CD4-positive, CD25-positive, alpha-beta regulatory T cell (primary cell): ENCODE measurements around the gene NOX3. TPM values are rescaled to one million over a fixed set of nuclear protein-coding genes. Genes with fewer than 3 reads are reported as not detected.

Source experiments
- ATAC-seq, 2 donors: fragments of 150-1000 bp; cut with Tn5 transposase; one replicate each; pipeline ENCODE4 v1.10.0; 2021; ENCODE audit warnings: low read depth in 2 of 2, moderate number of reproducible peaks in 2 of 2, moderate library complexity in 1 of 2
- DNase-seq, 3 donors: peaks; one replicate each; pipeline versions ENCODE4 v3.0.0 to v3.0.0-alpha.2; 2012 to 2022; ENCODE audit warnings: mixed read lengths in 1 of 3
- H3K27ac ChIP-seq: one replicate; pipeline ENCODE4 v1.7.0; 2013; ENCODE audit warnings: mild to moderate bottlenecking, low read length; ENCODE audit not compliant: insufficient read depth, poor library complexity, severe bottlenecking
- H3K27me3 ChIP-seq: one replicate; pipeline ENCODE4 v1.7.0; 2013; ENCODE audit warnings: low read length; ENCODE audit not compliant: control insufficient read depth, insufficient read depth
- H3K36me3 ChIP-seq: one replicate; pipeline ENCODE4 v1.7.0; 2013; ENCODE audit warnings: mild to moderate bottlenecking, low read length, moderate library complexity; ENCODE audit not compliant: control insufficient read depth, insufficient read depth
- H3K4me1 ChIP-seq: 2 replicates; pipeline ENCODE4 v1.7.0; 2013; ENCODE audit warnings: mild to moderate bottlenecking, low read length; ENCODE audit not compliant: insufficient read depth, control insufficient read depth, poor library complexity, severe bottlenecking
- H3K4me3 ChIP-seq: one replicate; pipeline ENCODE4 v1.7.0; 2013; ENCODE audit warnings: low read depth, mild to moderate bottlenecking, low read length, moderate library complexity
- H3K9me3 ChIP-seq, 2 experiments: 1 replicate in 1 of 2; 2 replicates in 1 of 2; pipeline ENCODE4 v1.7.0; 2013; ENCODE audit warnings: low read length in 2 of 2, mild to moderate bottlenecking in 1 of 2, moderate library complexity in 1 of 2; ENCODE audit not compliant: control insufficient read depth in 2 of 2
- H3K27ac Mint-ChIP-seq, 3 donors: one replicate each; pipeline ENCODE4 v1.8.0; 2020 to 2022; ENCODE audit warnings: mild to moderate bottlenecking in 3 of 3, mixed read lengths in 3 of 3, moderate library complexity in 2 of 3
- H3K27me3 Mint-ChIP-seq: one replicate; pipeline ENCODE4 v1.8.0; 2022; ENCODE audit warnings: mild to moderate bottlenecking, mixed read lengths
- H3K36me3 Mint-ChIP-seq: one replicate; pipeline ENCODE4 v1.8.0; 2020; ENCODE audit warnings: mixed read lengths
- H3K4me1 Mint-ChIP-seq, 4 donors: one replicate each; pipeline ENCODE4 v1.8.0; 2020 to 2022; ENCODE audit warnings: mixed read lengths in 4 of 4, mild to moderate bottlenecking in 1 of 4
- H3K4me3 Mint-ChIP-seq, 4 donors: one replicate each; pipeline ENCODE4 v1.8.0; 2020 to 2022; ENCODE audit warnings: mild to moderate bottlenecking in 4 of 4, mixed read lengths in 4 of 4, moderate library complexity in 3 of 4
- H3K9me3 Mint-ChIP-seq, 7 donors: one replicate each; pipeline ENCODE4 v1.8.0; 2020 to 2022; ENCODE audit warnings: mixed read lengths in 7 of 7, mild to moderate bottlenecking in 3 of 7, moderate library complexity in 2 of 7
- polyA plus RNA-seq, 4 donors: library from polyadenylated mRNA; unstranded; fragments of 300-500 nt; fragmentation: Illumina TruSeq; gene quantifications; one replicate each; pipeline ENCODE4 v1.2.3, GENCODE V29; 2021
- total RNA-seq: library from RNA; stranded (reverse); gene quantifications from one replicate; pipeline ENCODE4 v1.2.3, GENCODE V29; 2022

NOX3 gene
- total and polyA plus RNA-seq, 5 donors from 2014 or later, result not detected

DNA sequence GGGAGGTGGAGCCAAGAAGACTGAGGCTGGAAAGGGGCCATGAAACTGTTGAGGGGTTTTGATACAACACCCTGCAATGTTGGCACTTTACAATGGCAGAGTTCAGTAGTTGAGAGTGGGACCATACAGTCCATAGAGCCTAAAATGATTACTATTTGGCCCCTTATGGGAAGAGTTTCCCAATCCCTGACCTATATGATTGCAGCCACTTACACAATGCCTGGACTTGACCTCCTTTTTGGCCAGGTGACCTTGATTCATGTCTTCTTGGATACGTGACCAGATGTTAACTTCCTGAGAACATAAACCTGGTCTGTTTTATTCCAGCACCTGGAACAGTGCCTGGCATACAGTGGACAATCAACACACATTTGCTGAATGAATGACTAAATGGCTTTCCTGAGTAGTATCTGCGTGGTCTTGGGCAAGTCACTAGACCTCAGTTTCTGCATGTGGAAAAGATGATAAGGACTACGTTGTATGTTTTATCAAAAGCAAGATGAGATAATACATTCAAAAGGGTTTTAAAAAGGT is 58.4 kb downstream of the NOX3 start:
- H3K36me3 Mint-ChIP-seq, result no peaks in the 10 kb centered on the region
- no peaks in the 10 kb centered on the region for H3K27me3 ChIP-seq
- no peak overlapping the region for H3K27ac ChIP-seq
- H3K36me3 ChIP-seq, result no peaks in the 10 kb centered on the region
- no peak overlapping the region for H3K4me3 Mint-ChIP-seq
- no peaks in the 10 kb centered on the region for H3K9me3 ChIP-seq
- H3K27me3 Mint-ChIP-seq, result peaks cover 10% of the 10 kb centered on the region
- H3K4me3 ChIP-seq, result no peak overlapping the region
- DNase-seq, result no peak
- peaks cover 0 to 5% (median 0%) of the 10 kb centered on the region in 7 donors for H3K9me3 Mint-ChIP-seq
- H3K27ac Mint-ChIP-seq, result no peak overlapping the region
- ATAC-seq, result no peak
- no peaks in the 10 kb centered on the region for H3K4me1 Mint-ChIP-seq
- H3K4me1 ChIP-seq, result no peaks in the 10 kb centered on the region

DNA sequence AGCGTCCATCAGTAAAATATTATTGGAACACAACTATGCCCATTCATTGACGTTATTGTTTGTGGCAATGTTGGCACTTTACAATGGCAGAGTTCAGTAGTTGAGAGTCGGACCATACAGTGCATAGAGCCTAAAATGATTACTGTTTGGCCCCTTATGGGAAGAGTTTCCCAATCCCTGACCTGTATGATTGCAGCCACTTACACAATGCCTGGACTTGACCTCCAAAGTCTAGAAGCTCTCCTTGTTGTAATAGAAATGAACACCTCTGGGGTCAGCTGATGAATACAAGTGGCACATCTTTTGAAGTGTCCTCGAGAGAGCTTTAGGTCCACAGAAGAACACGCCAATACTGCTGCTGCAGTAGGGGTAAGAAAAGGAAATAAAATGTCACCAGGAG is 59.0 kb downstream of the NOX3 start:
- no peaks in the 10 kb centered on the region for H3K36me3 Mint-ChIP-seq
- DNase-seq, result no peak
- ATAC-seq, result no peak
- Histone ChIP-seq H3K9me3 (no peaks in the 10 kb centered on the region), H3K4me1 (no peaks in the 10 kb centered on the region), H3K27ac (no peak overlapping the region), H3K4me3 (no peak overlapping the region), H3K27me3 (no peaks in the 10 kb centered on the region), H3K36me3 (no peaks in the 10 kb centered on the region)
- H3K9me3 Mint-ChIP-seq, result peaks cover 0 to 5% (median 0%) of the 10 kb centered on the region in 7 donors
- H3K27me3 Mint-ChIP-seq, result peaks cover 10% of the 10 kb centered on the region
- no peaks in the 10 kb centered on the region for H3K4me1 Mint-ChIP-seq
- H3K27ac Mint-ChIP-seq, result no peak overlapping the region
- H3K4me3 Mint-ChIP-seq, result no peak overlapping the region

DNA sequence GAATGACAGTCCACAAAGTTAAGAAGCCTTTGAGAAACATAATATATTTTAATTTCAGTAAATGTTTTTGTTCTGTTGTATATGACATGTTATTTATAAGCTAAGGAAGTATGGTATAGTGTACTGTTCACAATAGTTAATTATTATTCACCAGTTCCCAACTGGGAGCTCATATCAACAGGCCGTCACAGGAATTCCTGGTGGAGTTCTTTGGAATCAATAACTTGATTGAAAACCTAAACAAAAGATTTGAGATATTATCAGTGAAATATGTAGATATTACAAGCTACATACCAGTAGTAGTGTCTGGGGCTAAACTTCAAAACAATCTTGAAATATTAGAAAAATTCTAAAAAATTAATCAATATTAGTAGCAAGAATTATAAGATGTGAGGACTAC is 60.3 kb downstream of the NOX3 start:
- no peak overlapping the region for H3K27ac Mint-ChIP-seq
- H3K27me3 Mint-ChIP-seq, result peaks cover 10% of the 10 kb centered on the region
- DNase-seq, result no peak
- H3K36me3 Mint-ChIP-seq, result no peaks in the 10 kb centered on the region
- no peaks in the 10 kb centered on the region for H3K9me3 ChIP-seq
- no peaks in the 10 kb centered on the region for H3K4me1 Mint-ChIP-seq
- H3K36me3 ChIP-seq, result no peaks in the 10 kb centered on the region
- no peak for ATAC-seq
- H3K4me3 Mint-ChIP-seq, result no peak overlapping the region
- H3K4me3 ChIP-seq, result no peak overlapping the region
- no peaks in the 10 kb centered on the region for H3K27me3 ChIP-seq
- no peak overlapping the region for H3K27ac ChIP-seq
- no peaks in the 10 kb centered on the region for H3K4me1 ChIP-seq
- H3K9me3 Mint-ChIP-seq, result peaks cover 0 to 5% (median 0%) of the 10 kb centered on the region in 7 donors

DNA sequence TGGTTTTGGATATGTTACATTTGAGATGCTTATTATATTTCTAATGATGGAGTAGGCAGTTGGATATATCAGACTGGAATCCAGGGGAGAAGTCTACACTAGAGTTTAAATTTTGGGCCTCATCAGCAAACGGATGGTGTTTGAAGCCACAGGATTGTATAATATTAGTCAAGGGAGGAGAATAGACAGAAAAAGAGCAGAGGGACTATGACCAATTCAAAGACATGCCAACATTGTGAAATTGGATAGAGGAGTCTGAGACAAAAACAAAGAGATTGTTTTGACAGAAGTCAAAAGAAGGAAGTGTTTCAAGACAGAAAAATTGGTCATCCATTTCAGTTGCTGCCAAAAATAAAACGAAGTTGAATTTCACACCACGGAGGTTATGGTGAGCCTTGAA is 66.5 kb downstream of the NOX3 start:
- H3K9me3 Mint-ChIP-seq, result peaks cover 0 to 11% (median 0%) of the 10 kb centered on the region in 7 donors
- no peak overlapping the region for H3K4me3 Mint-ChIP-seq
- H3K36me3 Mint-ChIP-seq, result no peaks in the 10 kb centered on the region
- no peak for ATAC-seq
- peaks cover 12% of the 10 kb centered on the region for H3K27me3 Mint-ChIP-seq
- DNase-seq, result no peak
- peaks cover 0 to 5% (median 0%) of the 10 kb centered on the region in 4 donors for H3K4me1 Mint-ChIP-seq
- Histone ChIP-seq H3K36me3 (no peaks in the 10 kb centered on the region), H3K4me1 (no peaks in the 10 kb centered on the region), H3K27me3 (no peaks in the 10 kb centered on the region), H3K4me3 (no peak overlapping the region), H3K27ac (no peak overlapping the region), H3K9me3 (no peaks in the 10 kb centered on the region)
- no peak overlapping the region for H3K27ac Mint-ChIP-seq

DNA sequence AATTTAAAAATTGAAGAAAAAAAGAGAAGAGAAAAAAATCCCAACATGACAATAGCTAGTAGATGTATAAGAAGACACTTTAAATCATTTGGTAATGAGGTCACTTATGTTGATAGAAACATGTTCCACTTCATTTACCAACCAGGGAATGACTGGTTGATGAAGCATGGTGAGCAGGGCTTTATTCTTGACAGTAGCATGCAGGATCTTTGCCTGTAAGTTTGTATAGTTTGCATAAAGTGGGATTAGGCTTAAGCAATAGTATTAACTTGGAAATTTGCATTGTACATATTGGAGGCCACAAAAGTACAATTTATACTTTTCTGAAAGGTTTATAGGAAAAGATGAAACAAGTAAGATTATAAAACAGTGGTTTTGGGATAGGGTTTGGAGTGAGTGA is 67.0 kb downstream of the NOX3 start:
- H3K36me3 ChIP-seq, result no peaks in the 10 kb centered on the region
- no peak overlapping the region for H3K4me3 Mint-ChIP-seq
- H3K36me3 Mint-ChIP-seq, result no peaks in the 10 kb centered on the region
- no peaks in the 10 kb centered on the region for H3K4me1 ChIP-seq
- no peak overlapping the region for H3K27ac Mint-ChIP-seq
- no peak for ATAC-seq
- no peaks in the 10 kb centered on the region for H3K27me3 ChIP-seq
- DNase-seq, result no peak
- no peak overlapping the region for H3K27ac ChIP-seq
- H3K9me3 Mint-ChIP-seq, result peaks cover 0 to 11% (median 0%) of the 10 kb centered on the region in 7 donors
- peaks cover 0 to 5% (median 0%) of the 10 kb centered on the region in 4 donors for H3K4me1 Mint-ChIP-seq
- H3K9me3 ChIP-seq, result no peaks in the 10 kb centered on the region
- peaks cover 6% of the 10 kb centered on the region for H3K27me3 Mint-ChIP-seq
- no peak overlapping the region for H3K4me3 ChIP-seq

DNA sequence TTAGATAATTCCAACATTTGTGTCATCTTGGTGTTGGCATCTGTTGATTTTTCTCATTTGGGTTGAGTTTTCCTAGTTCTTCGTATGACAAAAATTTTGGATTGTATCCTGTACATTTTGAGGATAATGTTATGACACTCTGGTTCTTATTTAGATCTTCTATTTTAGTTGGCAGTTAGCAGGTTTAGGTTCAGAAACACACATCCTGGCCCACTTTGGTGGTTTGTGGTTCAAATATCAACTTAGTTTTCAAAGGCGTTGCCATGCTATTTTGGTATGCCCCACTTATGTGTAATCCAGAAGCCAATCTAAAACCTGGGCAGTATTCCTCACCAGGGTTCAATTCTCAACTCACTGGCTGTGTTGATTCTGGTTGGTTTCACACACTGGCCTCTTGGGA is 68.2 kb downstream of the NOX3 start:
- Histone ChIP-seq H3K27me3 (no peaks in the 10 kb centered on the region), H3K27ac (no peak overlapping the region), H3K9me3 (no peaks in the 10 kb centered on the region), H3K4me1 (no peaks in the 10 kb centered on the region), H3K36me3 (no peaks in the 10 kb centered on the region), H3K4me3 (no peak overlapping the region)
- H3K9me3 Mint-ChIP-seq, result peaks cover 0 to 11% (median 0%) of the 10 kb centered on the region in 7 donors
- H3K4me1 Mint-ChIP-seq, result peaks cover 0 to 5% (median 0%) of the 10 kb centered on the region in 4 donors
- H3K27me3 Mint-ChIP-seq, result peaks cover 5% of the 10 kb centered on the region
- no peak overlapping the region for H3K27ac Mint-ChIP-seq
- H3K36me3 Mint-ChIP-seq, result no peaks in the 10 kb centered on the region
- no peak overlapping the region for H3K4me3 Mint-ChIP-seq
- ATAC-seq (no peak), DNase-seq (no peak)

DNA sequence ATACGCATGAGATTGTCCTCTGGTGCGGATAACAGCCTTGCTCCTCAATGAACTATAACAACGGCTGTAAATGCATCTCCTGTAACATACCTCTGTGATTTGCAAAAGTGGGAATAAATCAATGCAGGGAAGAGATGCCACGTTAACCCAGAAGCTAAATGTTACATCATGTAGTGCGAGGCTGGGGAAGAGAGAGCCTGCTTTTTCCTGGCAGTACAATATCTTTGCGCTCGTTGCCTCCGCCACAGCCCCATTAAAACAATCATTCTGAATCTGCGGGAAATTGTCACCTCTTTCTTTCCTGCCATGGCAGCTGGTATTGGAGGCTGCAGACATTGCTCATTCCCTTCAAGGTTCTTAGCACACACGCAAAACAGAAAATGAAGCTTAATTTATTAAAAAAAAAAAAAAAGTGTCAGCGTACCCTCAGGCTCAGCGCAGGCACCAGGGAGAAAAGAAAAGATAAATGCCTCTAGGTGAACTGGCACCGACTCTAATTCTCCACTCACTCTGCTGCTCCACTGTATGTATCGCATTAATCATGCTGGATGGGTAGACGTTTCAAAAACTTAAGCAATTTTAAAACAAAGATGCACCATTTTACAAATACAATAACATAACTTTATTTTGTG is 71.2 kb downstream of the NOX3 start:
- ATAC-seq (no peak), DNase-seq (no peak)
- peaks cover 0 to 9% (median 0%) of the 10 kb centered on the region in 7 donors for H3K9me3 Mint-ChIP-seq
- Histone ChIP-seq H3K27me3 (no peaks in the 10 kb centered on the region), H3K4me3 (no peak overlapping the region), H3K36me3 (no peaks in the 10 kb centered on the region), H3K4me1 (no peaks in the 10 kb centered on the region), H3K27ac (no peak overlapping the region), H3K9me3 (no peaks in the 10 kb centered on the region)
- peaks cover 0 to 5% (median 2%) of the 10 kb centered on the region in 4 donors for H3K4me1 Mint-ChIP-seq
- H3K36me3 Mint-ChIP-seq, result no peaks in the 10 kb centered on the region
- H3K4me3 Mint-ChIP-seq, result no peak overlapping the region
- peaks cover 12% of the 10 kb centered on the region for H3K27me3 Mint-ChIP-seq
- H3K27ac Mint-ChIP-seq, result no peak overlapping the region

DNA sequence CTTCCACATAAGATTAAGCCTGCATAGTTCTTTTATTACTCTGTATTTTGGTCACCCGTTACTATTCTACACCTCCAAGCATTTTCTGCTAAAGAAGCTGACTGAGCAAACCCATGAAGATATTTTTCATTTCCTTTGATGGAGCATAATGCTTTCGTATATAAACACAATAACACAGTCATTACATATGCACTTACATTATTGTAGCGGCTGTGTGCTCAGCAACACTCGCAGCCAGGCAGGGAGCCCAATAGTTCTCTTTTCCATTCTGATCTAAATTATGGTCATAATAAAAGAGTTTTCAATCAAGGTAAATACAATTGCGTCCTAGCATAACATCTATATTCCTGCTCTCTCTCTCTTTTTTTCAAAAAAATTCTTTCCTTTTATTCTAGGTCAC is 71.7 kb downstream of the NOX3 start:
- peaks cover 0 to 4% (median 0%) of the 10 kb centered on the region in 7 donors for H3K9me3 Mint-ChIP-seq
- H3K36me3 Mint-ChIP-seq, result no peaks in the 10 kb centered on the region
- H3K27me3 Mint-ChIP-seq, result peaks cover 12% of the 10 kb centered on the region
- no peak overlapping the region for H3K27ac ChIP-seq
- H3K27me3 ChIP-seq, result no peaks in the 10 kb centered on the region
- no peak overlapping the region for H3K27ac Mint-ChIP-seq
- H3K4me3 ChIP-seq, result no peak overlapping the region
- ATAC-seq (no peak), DNase-seq (no peak)
- no peak overlapping the region for H3K4me3 Mint-ChIP-seq
- no peaks in the 10 kb centered on the region for H3K36me3 ChIP-seq
- no peaks in the 10 kb centered on the region for H3K4me1 ChIP-seq
- peaks cover 0 to 5% (median 2%) of the 10 kb centered on the region in 4 donors for H3K4me1 Mint-ChIP-seq
- no peaks in the 10 kb centered on the region for H3K9me3 ChIP-seq
